Gastroesophageal sphincter (tissue), 4 donors: ENCODE results near the gene FLRT2. TPM values are rescaled to one million over a fixed set of nuclear protein-coding genes. Genes with fewer than 3 reads are reported as not detected.

Experiments
- ATAC-seq: fragments of 150-250 bp; one replicate; pipeline ENCODE4 v1.9.1; 2016; ENCODE audit warnings: mild to moderate bottlenecking, moderate library complexity
- H3K27ac ChIP-seq, 4 donors: fragments of 200-600 bp; sonication (generic) in 3 of 4; 1 replicate in 3 of 4; 2 replicates in 1 of 4; pipeline ENCODE4 v1.5.1; 2016 to 2019
- H3K27me3 ChIP-seq: fragments of 200-600 bp; sonication (generic); one replicate; pipeline ENCODE4 v1.5.1; 2019
- H3K36me3 ChIP-seq, 2 donors: fragments of 200-600 bp; sonication (generic); one replicate each; pipeline ENCODE4 v1.5.1; 2019; ENCODE audit warnings: control low read depth in 1 of 2
- H3K4me1 ChIP-seq, 3 donors: fragments of 200-600 bp; sonication (generic); 1 replicate in 2 of 3; 2 replicates in 1 of 3; pipeline ENCODE4 v1.5.1; 2016 to 2019; ENCODE audit warnings: control low read depth in 2 of 3
- H3K4me3 ChIP-seq, 2 donors: fragments of 200-600 bp; sonication (generic); one replicate each; pipeline ENCODE4 v1.5.1; 2019; ENCODE audit warnings: mild to moderate bottlenecking in 1 of 2, moderate library complexity in 1 of 2
- H3K9me3 ChIP-seq, 3 donors: fragments of 200-600 bp; sonication (generic); one replicate each; pipeline ENCODE4 v1.5.1; 2017 to 2019; ENCODE audit warnings: control low read depth in 2 of 3
- EP300 ChIP-seq: sonication (generic); formaldehyde crosslinking; IDR thresholded peaks from one replicate; pipeline ENCODE4 v1.6.1; 2017; ENCODE audit warnings: antibody characterized with exemption, mild to moderate bottlenecking
- POLR2A ChIP-seq, 2 donors: fragments of 450-650 bp; IDR thresholded peaks; one replicate each; pipeline ENCODE4 v1.6.1; 2017; ENCODE audit warnings: antibody characterized with exemption in 2 of 2, mild to moderate bottlenecking in 2 of 2, moderate library complexity in 1 of 2
- POLR2AphosphoS5 ChIP-seq: sonication (generic); formaldehyde crosslinking; IDR thresholded peaks from one replicate; pipeline ENCODE4 v1.6.1; 2017; ENCODE audit warnings: antibody characterized with exemption
- WGBS, 2 donors: methylation state at CpG; one replicate each; pipeline ENCODE4 v1.1.5; 2018; ENCODE audit warnings: low coverage in 1 of 2; 5-methylcytosine and 5-hydroxymethylcytosine counted together
- total RNA-seq, 4 donors: library from RNA; depleted of rRNA; stranded (reverse); fragments of >200 nt; gene quantifications; one replicate each; pipeline ENCODE4 v1.1.0, GENCODE V29; 2016
- TF ChIP-seq, protein P1 (sequence below), 4 experiments: fragments of 200-600 bp in 2 of 4; fragments of 450-650 bp in 2 of 4; sonication (generic) in 1 of 4; IDR thresholded peaks; one replicate each; pipeline ENCODE4 v1.5.1; 2017 to 2019; ENCODE audit warnings: antibody characterized with exemption in 4 of 4, mild to moderate bottlenecking in 2 of 4, moderate library complexity in 2 of 4

Gene FLRT2
- total RNA-seq, 4 donors from 2014 or later = 9.2 to 30.8 (median 16.4) TPM

DNA sequence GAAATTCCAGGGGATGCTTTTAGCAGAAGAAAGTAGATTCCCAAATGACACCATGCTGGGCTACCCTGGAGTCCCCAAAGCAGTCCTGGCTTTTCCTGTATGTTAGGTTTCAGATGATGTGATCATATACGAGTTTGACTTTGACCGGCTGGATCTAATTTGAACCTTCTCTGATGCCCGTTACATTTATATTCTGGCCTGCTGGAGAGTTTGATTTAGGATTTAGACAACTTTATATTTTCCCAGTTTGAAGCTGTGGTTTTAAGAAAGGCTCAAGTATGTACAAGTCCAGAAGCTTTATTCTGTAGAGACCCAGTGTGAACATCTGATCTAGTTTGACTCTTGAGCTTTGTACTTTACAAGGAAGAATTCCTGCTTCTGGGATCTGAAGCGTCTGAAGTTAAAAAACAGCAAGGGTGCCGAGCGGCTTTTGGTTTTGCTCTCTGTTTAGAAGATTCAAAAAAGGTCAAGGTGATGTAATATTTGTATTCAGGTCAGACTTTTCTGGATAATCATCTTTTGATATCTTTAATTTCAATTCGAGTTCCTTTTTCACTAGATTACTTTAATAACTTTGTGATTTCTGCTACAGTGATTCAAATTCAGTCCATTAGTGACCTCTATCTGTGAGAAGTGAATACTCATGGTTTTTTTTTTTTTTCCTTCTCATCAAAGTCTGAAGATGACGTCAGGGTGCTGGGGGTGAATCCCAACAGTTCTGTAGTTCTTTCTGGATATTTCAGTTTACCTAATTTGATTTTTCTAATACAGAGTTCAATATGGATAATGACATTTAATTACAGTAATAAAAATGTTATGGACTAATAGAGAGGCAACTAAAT lies 6.3 kb downstream of the FLRT2 start:
- TF ChIP-seq EP300 = no peak
- TF ChIP-seq, protein P1, sequence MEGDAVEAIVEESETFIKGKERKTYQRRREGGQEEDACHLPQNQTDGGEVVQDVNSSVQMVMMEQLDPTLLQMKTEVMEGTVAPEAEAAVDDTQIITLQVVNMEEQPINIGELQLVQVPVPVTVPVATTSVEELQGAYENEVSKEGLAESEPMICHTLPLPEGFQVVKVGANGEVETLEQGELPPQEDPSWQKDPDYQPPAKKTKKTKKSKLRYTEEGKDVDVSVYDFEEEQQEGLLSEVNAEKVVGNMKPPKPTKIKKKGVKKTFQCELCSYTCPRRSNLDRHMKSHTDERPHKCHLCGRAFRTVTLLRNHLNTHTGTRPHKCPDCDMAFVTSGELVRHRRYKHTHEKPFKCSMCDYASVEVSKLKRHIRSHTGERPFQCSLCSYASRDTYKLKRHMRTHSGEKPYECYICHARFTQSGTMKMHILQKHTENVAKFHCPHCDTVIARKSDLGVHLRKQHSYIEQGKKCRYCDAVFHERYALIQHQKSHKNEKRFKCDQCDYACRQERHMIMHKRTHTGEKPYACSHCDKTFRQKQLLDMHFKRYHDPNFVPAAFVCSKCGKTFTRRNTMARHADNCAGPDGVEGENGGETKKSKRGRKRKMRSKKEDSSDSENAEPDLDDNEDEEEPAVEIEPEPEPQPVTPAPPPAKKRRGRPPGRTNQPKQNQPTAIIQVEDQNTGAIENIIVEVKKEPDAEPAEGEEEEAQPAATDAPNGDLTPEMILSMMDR (IDR thresholded peaks at IDR 0.05) = peak in 2 of 4 experiments; percentile 31 to 44
- WGBS, 2 donors = 32 to 36% methylated on average over 5 to 8 of the region's 8 CpGs
- Histone ChIP-seq H3K36me3 (no peaks in the 10 kb centered on the region), H3K4me1 (peaks cover 0 to 36% (median 0%) of the 10 kb centered on the region in 3 donors), H3K27me3 (peaks cover 51% of the 10 kb centered on the region), H3K27ac (peak overlapping the region in 3 of 4 donors; percentile 42 to 48 (median 44)), H3K4me3 (peak overlapping the region in 1 of 2 donors; percentile 65), H3K9me3 (no peaks in the 10 kb centered on the region)
- ATAC-seq = no peak

DNA sequence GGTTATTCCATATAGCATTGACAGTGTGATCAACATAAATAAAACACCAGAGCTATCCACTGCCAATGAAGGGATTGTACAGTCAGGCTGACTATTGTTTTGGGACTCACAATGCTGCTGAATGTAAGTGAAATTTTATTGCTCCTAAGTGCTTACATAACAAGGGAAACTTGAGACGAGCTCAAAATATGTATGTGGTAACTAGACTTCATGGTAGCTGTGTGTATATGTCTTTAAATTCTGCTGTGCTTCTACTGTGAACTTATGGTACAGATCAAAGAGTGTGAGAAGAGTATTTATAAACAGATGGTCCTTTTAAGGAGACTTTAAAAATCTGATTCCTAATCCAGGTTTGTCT lies 6.9 kb downstream of the FLRT2 start:
- Histone ChIP-seq H3K4me1 (peaks cover 0 to 30% (median 0%) of the 10 kb centered on the region in 3 donors), H3K4me3 (no peak overlapping the region), H3K9me3 (no peaks in the 10 kb centered on the region), H3K27me3 (peaks cover 45% of the 10 kb centered on the region), H3K27ac (peak overlapping the region in 2 of 4 donors; percentile 11 to 27), H3K36me3 (no peaks in the 10 kb centered on the region)
- TF ChIP-seq POLR2A (IDR thresholded peaks at IDR 0.05) = no peak
- TF ChIP-seq POLR2AphosphoS5 = no peak
- TF ChIP-seq, protein P1 (IDR thresholded peaks at IDR 0.05) = no peak
- TF ChIP-seq EP300 = no peak
- ATAC-seq = no peak
- 42 to 67% methylated on average over 1 of the region's 1 CpG for WGBS, 2 donors

DNA sequence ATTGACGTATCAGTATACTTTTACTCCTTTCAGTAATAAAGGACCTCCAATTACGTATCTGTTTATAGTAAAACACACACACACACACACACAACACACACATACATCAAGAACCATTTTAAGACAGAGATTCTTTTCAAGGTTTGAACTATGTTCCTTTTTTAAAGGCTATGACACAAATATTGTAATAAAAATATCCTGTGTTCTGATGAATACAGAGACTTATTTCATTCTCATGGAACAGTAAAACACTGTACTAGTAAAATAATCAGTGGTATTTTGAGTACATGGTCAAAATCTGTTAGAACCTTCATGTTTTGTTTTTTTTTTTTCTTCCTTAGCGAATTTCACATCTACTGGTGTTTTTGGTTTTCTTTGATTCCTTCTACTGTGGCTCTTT lies 7.6 kb downstream of the FLRT2 start:
- Histone ChIP-seq H3K27me3 (peaks cover 38% of the 10 kb centered on the region), H3K9me3 (no peaks in the 10 kb centered on the region), H3K27ac (no peak overlapping the region), H3K4me1 (peaks cover 0 to 23% (median 0%) of the 10 kb centered on the region in 3 donors), H3K36me3 (no peaks in the 10 kb centered on the region), H3K4me3 (no peak overlapping the region)
- TF ChIP-seq POLR2A (IDR thresholded peaks at IDR 0.05) = no peak
- TF ChIP-seq EP300 = no peak
- TF ChIP-seq POLR2AphosphoS5 = no peak
- TF ChIP-seq, protein P1 (IDR thresholded peaks at IDR 0.05) = no peak
- 78 to 85% methylated on average over 3 of the region's 3 CpGs for WGBS, 2 donors
- ATAC-seq = no peak

DNA sequence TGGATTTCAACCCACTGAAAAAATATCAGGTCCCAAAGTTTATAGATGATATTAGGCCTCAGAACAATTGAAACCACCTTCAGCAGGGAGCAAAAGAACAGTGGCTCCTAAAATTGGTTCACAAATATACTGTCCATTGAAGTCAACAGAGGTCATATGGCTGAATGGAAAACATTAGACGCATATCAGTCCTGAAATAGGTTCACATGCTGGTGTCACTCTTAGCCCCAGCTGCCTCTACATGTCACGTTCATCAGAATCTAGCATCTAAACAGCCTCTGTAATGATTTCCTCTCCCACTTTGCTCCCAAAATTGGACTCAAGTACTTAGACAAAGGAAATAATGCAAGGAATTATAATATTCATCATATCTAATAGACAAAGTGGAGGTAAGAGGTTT lies 8.7 kb downstream of the FLRT2 start:
- WGBS, 2 donors = 75 to 94% methylated on average over 2 of the region's 2 CpGs
- Histone ChIP-seq H3K27ac (no peak overlapping the region), H3K27me3 (peaks cover 27% of the 10 kb centered on the region), H3K36me3 (no peaks in the 10 kb centered on the region), H3K9me3 (no peaks in the 10 kb centered on the region), H3K4me1 (peaks cover 0 to 11% (median 0%) of the 10 kb centered on the region in 3 donors), H3K4me3 (no peak overlapping the region)
- TF ChIP-seq POLR2AphosphoS5 = no peak
- ATAC-seq = no peak

DNA sequence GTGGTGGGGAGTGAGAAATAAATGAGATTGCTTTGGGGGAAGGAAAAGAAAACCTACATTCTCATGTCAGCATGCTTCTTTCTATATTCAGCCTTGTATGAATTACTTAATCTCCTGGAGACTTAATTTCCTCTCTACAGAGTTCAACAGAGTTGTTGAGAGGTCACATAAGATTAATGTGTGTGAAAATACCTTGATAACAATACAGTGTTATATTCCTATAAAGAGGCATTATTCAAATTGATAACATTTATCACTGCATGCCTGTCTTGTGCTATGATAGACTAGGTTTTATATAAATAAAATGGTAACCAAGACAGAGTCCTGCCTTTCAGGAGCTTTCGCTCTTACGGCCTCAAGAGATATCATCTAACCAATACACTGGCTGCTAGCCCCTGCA lies 9.6 kb downstream of the FLRT2 start:
- no peaks in the 10 kb centered on the region for H3K36me3 ChIP-seq
- TF ChIP-seq EP300 = no peak
- TF ChIP-seq POLR2AphosphoS5 = no peak
- no peak for TF ChIP-seq POLR2A (IDR thresholded peaks at IDR 0.05)
- TF ChIP-seq, protein P1 (IDR thresholded peaks at IDR 0.05) = no peak
- no peaks in the 10 kb centered on the region for H3K9me3 ChIP-seq
- H3K27me3 ChIP-seq = peaks cover 18% of the 10 kb centered on the region
- 85 to 87% methylated on average over 2 of the region's 2 CpGs for WGBS, 2 donors
- ATAC-seq = no peak
- H3K27ac ChIP-seq = no peak overlapping the region
- no peak overlapping the region for H3K4me3 ChIP-seq
- peaks cover 0 to 3% (median 0%) of the 10 kb centered on the region in 3 donors for H3K4me1 ChIP-seq
